PC-9 (cell line): ENCODE measurements around the gene GRN. TPM values are rescaled to one million over a fixed set of nuclear protein-coding genes. Genes with fewer than 3 reads are reported as not detected.
"Not testable (repeated sequence)": the region's sequence is repeated elsewhere in the genome, so short reads cannot be mapped to it uniquely, and the experiment has no call there.

Source experiments
- BruUV-seq: library from RNA; stranded (reverse); fragments of 400-500 nt; replicated peaks from 2 replicates; lab custom pipeline; 2021; lab: Mats Ljungman, UMichigan
- CTCF ChIA-PET: fragments of 300-600 bp; sonication (Branson Sonifier 250); formaldehyde crosslinking; loops from one replicate; lab custom pipeline; 2022; ENCODE audit warnings: antibody characterized with exemption; lab: Charles Lee
- POLR2A ChIA-PET: fragments of 300-600 bp; sonication (Branson Sonifier 250); formaldehyde crosslinking; loops from one replicate; lab custom pipeline; 2022; ENCODE audit warnings: antibody characterized with exemption; ENCODE audit not compliant: unreplicated experiment; lab: Charles Lee
- DNase-seq, 2 experiments: peaks; one replicate each; pipeline versions ENCODE4 v3.0.0 to v3.0.0-alpha.2; 2015 to 2022; ENCODE audit warnings: mixed read lengths in 1 of 2
- H2AFZ ChIP-seq: fragments of 200-600 bp; sonication (generic); 2 replicates; pipeline ENCODE4 v1.8.1; 2017; ENCODE audit warnings: antibody characterized with exemption
- H3F3A ChIP-seq: fragments of 200-600 bp; sonication (generic); 2 replicates; pipeline ENCODE4 v1.8.1; 2017; ENCODE audit warnings: antibody characterized with exemption, mild to moderate bottlenecking, low read depth; ENCODE audit not compliant: insufficient read depth
- H3K27ac ChIP-seq: fragments of 200-600 bp; sonication (generic); 2 replicates; pipeline ENCODE4 v1.6.1; 2016; ENCODE audit warnings: mixed run types
- H3K27me3 ChIP-seq: fragments of 200-600 bp; sonication (generic); 2 replicates; pipeline ENCODE4 v1.6.1; 2016; ENCODE audit warnings: low read depth, mixed run types; ENCODE audit not compliant: insufficient read depth
- H3K36me3 ChIP-seq: fragments of 200-600 bp; sonication (generic); 2 replicates; pipeline ENCODE4 v1.6.1; 2016; ENCODE audit warnings: low read depth, mixed run types
- H3K4me1 ChIP-seq: fragments of 200-600 bp; sonication (generic); replicated peaks from 2 replicates; pipeline ENCODE4 v1.6.1; 2016; ENCODE audit warnings: mixed run types; ENCODE audit not compliant: insufficient read depth
- H3K4me2 ChIP-seq: fragments of 200-600 bp; sonication (generic); 2 replicates; pipeline ENCODE4 v1.6.1; 2017; ENCODE audit warnings: mixed run types
- H3K4me3 ChIP-seq: fragments of 200-600 bp; sonication (generic); 2 replicates; pipeline ENCODE4 v1.6.1; 2016; ENCODE audit warnings: mixed run types
- H3K79me2 ChIP-seq: fragments of 200-600 bp; sonication (generic); 2 replicates; pipeline ENCODE4 v1.6.1; 2017; ENCODE audit warnings: low read depth, mixed run types
- H3K9me2 ChIP-seq: fragments of 200-600 bp; sonication (generic); 2 replicates; pipeline ENCODE4 v1.8.1; 2017; ENCODE audit warnings: mild to moderate bottlenecking; ENCODE audit not compliant: insufficient read depth
- H3K9me3 ChIP-seq: fragments of 200-600 bp; sonication (generic); 2 replicates; pipeline ENCODE4 v1.8.1; 2016; ENCODE audit warnings: low read depth; ENCODE audit not compliant: insufficient read depth
- H4K20me1 ChIP-seq: fragments of 200-600 bp; sonication (generic); 2 replicates; pipeline ENCODE4 v1.8.1; 2017; ENCODE audit not compliant: insufficient read depth
- CTCF ChIP-seq: fragments of 200-600 bp; sonication (generic); conservative IDR thresholded peaks from 2 replicates; pipeline ENCODE4 v1.6.1; 2017; ENCODE audit warnings: mixed run types, antibody characterized with exemption, mild to moderate bottlenecking, moderate library complexity
- EZH2 ChIP-seq: fragments of 200-600 bp; sonication (generic); IDR thresholded peaks from 2 replicates; pipeline ENCODE4 v1.8.0; 2017; ENCODE audit warnings: antibody characterized with exemption, low read depth
- intact Hi-C: fragments of 100-400 bp; cut with micrococcal nuclease; formaldehyde crosslinking; loops from one replicate; pipeline ENCODE4 v1.10.0; 2022; ENCODE audit not compliant: unreplicated experiment
- total RNA-seq: library from RNA; stranded (reverse); gene quantifications from 2 replicates; pipeline ENCODE4 v1.2.3, GENCODE V29; 2021

Gene GRN
- total RNA-seq, 1 experiment from 2014 or later: 226 TPM

- H3K9me3 ChIP-seq: no peaks in the 10 kb centered on the region
- H3F3A ChIP-seq: peaks cover 37% of the 10 kb centered on the region; the same call in 1 of the 2 replicates
- H3K4me1 ChIP-seq: peaks cover 11% of the 10 kb centered on the region; the same call in 1 of the 2 replicates
- no peaks in the 10 kb centered on the region for H4K20me1 ChIP-seq
- no TSS peak for BruUV-seq
- no peaks in the 10 kb centered on the region for H3K36me3 ChIP-seq
- no peaks in the 10 kb centered on the region for H3K27me3 ChIP-seq
- ChIA-PET POLR2A (interaction anchor here (0.6 kb wide), 1 partner anchor 496 kb away, joined by 5 read pairs; no protein-coding TSS in a partner anchor), CTCF (interaction anchor here (0.5 kb wide), 1 partner anchor 280 kb away, joined by 4 read pairs; no protein-coding TSS in a partner anchor)
- peaks cover 21% of the 10 kb centered on the region for H3K79me2 ChIP-seq
- no peaks in the 10 kb centered on the region for H3K9me2 ChIP-seq
- intact Hi-C loops: no loop called here
- no peak overlapping the region for H3K4me2 ChIP-seq
- no peak overlapping the region for H3K27ac ChIP-seq
- no peak for DNase-seq
- no peak overlapping the region for H3K4me3 ChIP-seq
- TF ChIP-seq CTCF (no peak), EZH2 (no peak)
- no peak overlapping the region for H2AFZ ChIP-seq
These were observed 17.2 kb upstream of the GRN start for GRCh38 chr17:44327715-44328449.

- H3K4me2 ChIP-seq, intact Hi-C loops, H3K27ac ChIP-seq, H3K9me3 ChIP-seq, POLR2A ChIA-PET, H2AFZ ChIP-seq, H4K20me1 ChIP-seq, CTCF ChIA-PET, BruUV-seq, H3K79me2 ChIP-seq, H3K4me3 ChIP-seq, H3K36me3 ChIP-seq, H3K9me2 ChIP-seq, H3K27me3 ChIP-seq, DNase-seq: not testable (repeated sequence)
- Histone ChIP-seq H3F3A (peaks cover 38% of the 10 kb centered on the region; the same call in 1 of the 2 replicates), H3K4me1 (peaks cover 11% of the 10 kb centered on the region; the same call in 1 of the 2 replicates)
These were observed 15.6 kb upstream of the GRN start for GRCh38 chr17:44329516-44329915.

GRCh38 chr17:44330263-44330662 is 14.8 kb upstream of the GRN start:
- H3K27me3 ChIP-seq, H3K4me3 ChIP-seq, DNase-seq, H3K36me3 ChIP-seq, H3K27ac ChIP-seq, H2AFZ ChIP-seq, H4K20me1 ChIP-seq, POLR2A ChIA-PET, H3K79me2 ChIP-seq, CTCF ChIA-PET, BruUV-seq, H3K9me3 ChIP-seq, H3K4me2 ChIP-seq, H3K9me2 ChIP-seq: not testable (repeated sequence)
- H3K4me1 ChIP-seq: peaks cover 11% of the 10 kb centered on the region; the same call in 1 of the 2 replicates
- H3F3A ChIP-seq: peaks cover 33% of the 10 kb centered on the region; the same call in 1 of the 2 replicates
- intact Hi-C loops: loop anchor here (5.0 kb wide), 1 partner anchor 388 kb away; the partner anchor contains the start of gene PPY

DNA sequence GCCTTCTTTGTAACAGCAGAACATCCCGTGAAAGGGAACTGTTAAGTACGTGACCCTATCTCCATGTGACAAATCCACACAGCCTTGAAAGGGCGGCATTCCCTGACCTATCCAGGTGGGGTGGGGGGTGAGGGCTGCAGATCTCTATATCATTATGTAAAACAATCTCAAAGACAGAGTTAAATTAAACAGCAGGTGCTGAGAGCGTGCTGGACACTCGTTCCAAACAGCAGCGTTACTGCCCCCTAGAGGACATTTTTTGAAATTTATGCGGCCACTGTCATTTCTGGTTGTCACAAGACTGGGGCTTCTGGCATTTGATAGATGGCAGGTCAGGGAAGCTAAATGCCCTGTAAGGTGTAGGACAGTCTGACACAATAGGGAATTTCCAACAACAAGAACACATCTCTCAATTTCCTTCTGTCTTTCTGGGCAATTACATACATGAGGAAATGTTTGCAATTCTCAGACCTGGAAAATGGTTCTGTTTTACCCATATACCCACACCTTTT is 13.8 kb upstream of the GRN start:
- ChIA-PET CTCF (no interaction called here), POLR2A (interaction anchor here (0.5 kb wide), 1 partner anchor 16 kb away, joined by 3 read pairs; no protein-coding TSS in a partner anchor)
- TF ChIP-seq CTCF: peak; percentile 90
- TF ChIP-seq EZH2: no peak
- intact Hi-C loops: loop anchor here (5.0 kb wide), 1 partner anchor 389 kb away; the partner anchor contains the start of gene PPY
- Histone ChIP-seq H3K79me2 (0 out of 2 replicates have a peak, but pooled peaks cover under 1% of the 10 kb centered on the region), H3K4me3 (no peak overlapping the region), H4K20me1 (no peaks in the 10 kb centered on the region), H3K4me2 (no peak overlapping the region), H3K9me2 (no peaks in the 10 kb centered on the region), H3K27ac (no peak overlapping the region), H3K27me3 (no peaks in the 10 kb centered on the region), H2AFZ (no peak overlapping the region), H3F3A (peaks cover 22% of the 10 kb centered on the region; the same call in 1 of the 2 replicates), H3K9me3 (no peaks in the 10 kb centered on the region), H3K4me1 (peaks cover 11% of the 10 kb centered on the region; the same call in 1 of the 2 replicates), H3K36me3 (no peaks in the 10 kb centered on the region)
- no TSS peak for BruUV-seq
- DNase-seq: peak; percentile 67 to 74
